Measurements from ENCODE around the gene OPA3. TPM values are rescaled to one million over a fixed set of nuclear protein-coding genes. Genes with fewer than 3 reads are reported as not detected.
"Not testable (repeated sequence)": the region's sequence is repeated elsewhere in the genome, so short reads cannot be mapped to it uniquely, and the experiment has no call there.

The OPA3 gene
- total RNA-seq, 6 experiments from 2014 or later: 13.3 to 15.5 (median 14.3) TPM

DNA sequence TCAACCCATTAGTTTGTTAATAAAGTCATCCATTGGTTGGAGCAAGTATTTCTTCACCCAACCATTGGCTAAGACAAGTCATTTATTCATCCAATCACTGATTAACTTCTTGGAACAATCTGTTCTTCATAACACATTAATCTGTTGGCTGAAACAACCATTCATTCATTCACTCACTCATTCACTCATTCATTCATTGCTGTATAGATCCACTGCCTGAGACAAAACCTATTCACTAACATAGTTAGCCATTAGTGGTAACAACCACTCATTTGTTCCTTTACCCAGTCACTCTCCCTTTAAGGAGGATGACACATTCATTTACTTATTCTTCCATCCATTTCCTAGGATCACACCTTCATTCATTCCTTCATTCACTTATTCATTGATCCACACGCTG lies 39.4 kb upstream of the OPA3 start:
- H3K4me1 Mint-ChIP-seq (ENCODE audit: low read depth): no peaks in the 10 kb centered on the region
- no peaks in the 10 kb centered on the region for H3K27me3 Mint-ChIP-seq (ENCODE audit: insufficient read depth)
- no peak for DNase-seq
- no peak overlapping the region for H3K27ac Mint-ChIP-seq
- H3K36me3 Mint-ChIP-seq (ENCODE audit: low read depth): peaks cover 34% of the 10 kb centered on the region
- H3K9me3 Mint-ChIP-seq: no peaks in the 10 kb centered on the region
- no peak overlapping the region for H3K4me3 Mint-ChIP-seq
- TF ChIP-seq, protein P1, sequence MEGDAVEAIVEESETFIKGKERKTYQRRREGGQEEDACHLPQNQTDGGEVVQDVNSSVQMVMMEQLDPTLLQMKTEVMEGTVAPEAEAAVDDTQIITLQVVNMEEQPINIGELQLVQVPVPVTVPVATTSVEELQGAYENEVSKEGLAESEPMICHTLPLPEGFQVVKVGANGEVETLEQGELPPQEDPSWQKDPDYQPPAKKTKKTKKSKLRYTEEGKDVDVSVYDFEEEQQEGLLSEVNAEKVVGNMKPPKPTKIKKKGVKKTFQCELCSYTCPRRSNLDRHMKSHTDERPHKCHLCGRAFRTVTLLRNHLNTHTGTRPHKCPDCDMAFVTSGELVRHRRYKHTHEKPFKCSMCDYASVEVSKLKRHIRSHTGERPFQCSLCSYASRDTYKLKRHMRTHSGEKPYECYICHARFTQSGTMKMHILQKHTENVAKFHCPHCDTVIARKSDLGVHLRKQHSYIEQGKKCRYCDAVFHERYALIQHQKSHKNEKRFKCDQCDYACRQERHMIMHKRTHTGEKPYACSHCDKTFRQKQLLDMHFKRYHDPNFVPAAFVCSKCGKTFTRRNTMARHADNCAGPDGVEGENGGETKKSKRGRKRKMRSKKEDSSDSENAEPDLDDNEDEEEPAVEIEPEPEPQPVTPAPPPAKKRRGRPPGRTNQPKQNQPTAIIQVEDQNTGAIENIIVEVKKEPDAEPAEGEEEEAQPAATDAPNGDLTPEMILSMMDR (IDR thresholded peaks at IDR 0.05): no peak

DNA sequence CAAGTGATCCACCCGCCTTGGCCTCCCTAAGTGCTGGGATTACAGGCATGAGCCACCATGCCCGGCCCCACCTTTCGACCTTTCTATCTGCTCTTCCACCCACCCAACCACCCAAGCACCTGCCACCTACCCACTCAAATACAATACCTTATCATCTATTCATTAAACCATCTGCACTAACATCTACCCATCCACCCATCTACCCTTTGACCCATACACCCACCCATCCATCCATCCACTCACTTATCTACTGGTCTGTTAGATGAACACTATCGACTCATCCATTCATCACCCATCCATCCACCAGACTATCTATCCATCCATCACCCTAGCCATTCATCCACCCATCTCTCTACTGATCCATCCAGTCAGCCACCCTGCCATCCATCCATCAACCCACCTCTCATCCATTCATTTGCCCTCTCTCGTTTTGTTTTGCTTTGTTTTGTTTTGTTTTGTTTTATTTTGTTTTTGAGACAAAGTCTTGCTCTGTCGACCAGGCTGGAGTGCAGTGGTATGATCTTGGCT lies 37.4 kb upstream of the OPA3 start:
- H3K9me3 Mint-ChIP-seq: no peaks in the 10 kb centered on the region
- TF ChIP-seq, protein P1 (IDR thresholded peaks at IDR 0.05): no peak
- no peak for DNase-seq
- H3K27me3 Mint-ChIP-seq (ENCODE audit: insufficient read depth): no peaks in the 10 kb centered on the region
- no peak overlapping the region for H3K27ac Mint-ChIP-seq
- peaks cover 36% of the 10 kb centered on the region for H3K36me3 Mint-ChIP-seq (ENCODE audit: low read depth)
- no peaks in the 10 kb centered on the region for H3K4me1 Mint-ChIP-seq (ENCODE audit: low read depth)
- no peak overlapping the region for H3K4me3 Mint-ChIP-seq

DNA sequence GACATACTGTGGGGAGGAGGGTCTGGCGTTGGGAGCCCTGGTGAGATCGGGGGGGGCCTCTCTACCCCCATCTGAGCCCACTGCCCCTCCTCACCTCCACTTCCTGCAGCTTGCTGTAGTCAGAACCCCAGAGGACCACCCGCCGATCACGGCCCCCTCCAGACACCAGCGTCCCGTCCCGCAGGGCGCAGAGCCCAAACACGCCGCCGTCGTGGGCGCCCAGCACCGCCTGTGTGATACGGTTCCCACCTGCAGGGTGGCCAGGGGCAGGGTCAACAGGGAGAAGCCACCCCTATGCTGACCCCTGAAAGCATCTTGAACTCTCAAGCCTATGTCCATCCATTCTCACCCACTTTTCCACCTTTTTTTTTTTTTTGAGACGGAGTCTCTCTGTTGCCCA lies 36.8 kb upstream of the OPA3 start:
- Mint-ChIP-seq H3K9me3 (no peaks in the 10 kb centered on the region), H3K27me3 (ENCODE audit: insufficient read depth) (no peaks in the 10 kb centered on the region), H3K36me3 (ENCODE audit: low read depth) (peaks cover 36% of the 10 kb centered on the region), H3K4me3 (no peak overlapping the region), H3K27ac (no peak overlapping the region), H3K4me1 (ENCODE audit: low read depth) (no peaks in the 10 kb centered on the region)
- no peak for DNase-seq
- TF ChIP-seq, protein P1 (IDR thresholded peaks at IDR 0.05): no peak

DNA sequence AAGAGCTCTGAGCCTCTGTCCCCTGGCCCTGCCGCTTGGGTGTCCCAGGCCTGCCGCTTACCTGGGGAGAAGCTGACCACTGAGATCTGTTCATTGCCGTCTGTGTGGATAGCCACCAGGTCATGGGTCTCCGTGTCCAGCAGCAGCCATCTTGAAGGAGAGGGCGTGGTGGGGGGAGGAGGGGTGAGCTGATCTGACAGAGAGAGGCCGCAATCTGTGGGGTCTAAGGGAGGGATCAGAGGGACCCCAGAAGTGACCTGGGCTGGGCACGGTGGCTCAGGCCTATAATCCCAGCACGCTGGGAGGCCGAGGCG lies 32.1 kb upstream of the OPA3 start:
- Mint-ChIP-seq H3K36me3 (ENCODE audit: low read depth) (peaks cover 28% of the 10 kb centered on the region), H3K4me1 (ENCODE audit: low read depth) (peaks cover 22% of the 10 kb centered on the region), H3K27ac (no peak overlapping the region), H3K27me3 (ENCODE audit: insufficient read depth) (peaks cover 3% of the 10 kb centered on the region), H3K9me3 (no peaks in the 10 kb centered on the region), H3K4me3 (no peak overlapping the region)
- no peak for DNase-seq
- TF ChIP-seq, protein P1 (IDR thresholded peaks at IDR 0.05): no peak

DNA sequence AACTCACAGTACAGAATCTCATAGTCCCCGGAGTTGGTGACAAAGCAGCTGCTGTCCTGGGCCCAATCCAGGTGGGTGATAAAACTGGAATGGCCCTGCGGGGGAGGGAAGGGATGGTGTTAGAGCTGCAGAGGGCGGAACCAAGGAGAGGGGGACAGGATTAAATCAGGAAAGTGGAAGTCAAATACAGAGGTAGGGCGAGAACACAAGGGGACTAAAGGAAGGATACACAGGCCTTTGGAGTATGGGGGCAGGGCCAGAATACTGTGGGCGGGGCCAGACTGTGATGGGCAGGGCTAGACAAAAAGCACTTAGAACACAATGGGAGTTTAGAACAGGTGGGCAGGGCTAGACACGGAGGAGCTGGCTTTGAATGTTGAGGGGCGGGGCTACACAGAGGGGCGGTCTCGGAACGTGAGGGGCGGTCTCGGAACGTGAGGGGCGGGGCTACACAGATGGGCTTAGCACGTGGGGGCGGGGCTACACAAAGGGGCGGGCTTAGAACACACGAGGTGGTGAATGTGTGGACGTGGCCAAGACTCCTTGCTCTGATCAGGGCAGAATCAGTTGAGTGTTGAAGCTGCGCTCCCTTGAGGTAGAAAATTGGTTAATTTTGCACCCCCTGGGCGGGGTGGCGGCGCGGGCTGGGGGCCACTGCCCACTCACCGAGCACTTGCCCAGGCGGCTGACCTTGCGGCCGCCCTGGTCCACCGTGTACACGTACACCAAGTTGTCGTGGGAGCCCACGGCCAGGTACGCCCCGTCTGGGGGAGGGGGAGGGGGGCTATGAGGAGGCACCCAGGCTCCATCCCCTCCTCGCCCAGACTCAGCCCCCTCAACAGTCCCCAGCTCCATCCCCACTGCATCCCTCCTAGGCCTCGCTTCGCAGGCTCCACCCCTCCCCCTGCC lies 31.4 kb upstream of the OPA3 start:
- H3K9me3 Mint-ChIP-seq: no peaks in the 10 kb centered on the region
- H3K4me1 Mint-ChIP-seq (ENCODE audit: low read depth): peaks cover 22% of the 10 kb centered on the region
- no peak overlapping the region for H3K4me3 Mint-ChIP-seq
- TF ChIP-seq, protein P1 (IDR thresholded peaks at IDR 0.05): no peak
- H3K36me3 Mint-ChIP-seq (ENCODE audit: low read depth): peaks cover 28% of the 10 kb centered on the region
- H3K27ac Mint-ChIP-seq: peak overlapping the region; percentile 67
- peak; percentile 76 for DNase-seq
- peaks cover 3% of the 10 kb centered on the region for H3K27me3 Mint-ChIP-seq (ENCODE audit: insufficient read depth)

DNA sequence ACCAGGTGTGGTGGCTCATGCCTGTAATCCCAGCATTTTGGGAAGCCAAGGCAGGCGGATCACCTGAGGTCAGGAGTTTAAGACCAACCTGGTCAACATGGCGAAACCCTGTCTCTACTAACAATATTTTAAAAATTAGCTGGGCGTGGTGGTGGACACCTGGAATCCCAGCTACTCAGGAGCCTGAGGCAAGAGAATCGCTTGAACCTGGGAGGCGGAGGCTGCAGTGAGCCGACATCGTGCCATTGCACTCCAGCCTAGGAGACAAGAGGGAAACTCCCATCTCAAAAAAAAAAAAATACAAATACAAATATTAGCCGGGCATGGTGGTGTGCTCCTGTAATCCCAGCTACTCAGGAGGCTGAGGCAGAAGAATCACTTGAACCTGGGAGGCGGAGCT lies 30.5 kb upstream of the OPA3 start:
- Mint-ChIP-seq H3K36me3 (ENCODE audit: low read depth) (peaks cover 24% of the 10 kb centered on the region), H3K4me1 (ENCODE audit: low read depth) (peaks cover 22% of the 10 kb centered on the region), H3K27ac (peak overlapping the region; percentile 98)
- not testable (repeated sequence) for H3K27me3 Mint-ChIP-seq (ENCODE audit: insufficient read depth); H3K4me3 Mint-ChIP-seq; H3K9me3 Mint-ChIP-seq; DNase-seq

Data from HFFc6 (cell line).